OCI-M2 (cell line): Measurements from ENCODE around the gene GRIPAP1.
"Not testable (repeated sequence)": the region's sequence is repeated elsewhere in the genome, so short reads cannot be mapped to it uniquely, and the experiment has no call there.

Experiments used
- DNase-seq: peaks from one replicate; lab custom pipeline; 2025; ENCODE audit not compliant: unreplicated experiment; lab: John Stamatoyannopoulos, UW

The GRIPAP1 gene

GRCh38 chrX:48996969-48997368 is 5.1 kb downstream of the GRIPAP1 start:
- DNase-seq, result no peak

GRCh38 chrX:48992341-48992740 is 9.7 kb downstream of the GRIPAP1 start:
- no peak for DNase-seq

- no peak for DNase-seq
Observed at GRCh38 chrX:48989483-48989882, 12.6 kb downstream of the GRIPAP1 start.

- DNase-seq, result no peak
Observed at GRCh38 chrX:48983896-48984295, 18.2 kb downstream of the GRIPAP1 start.

GRCh38 chrX:48983081-48983480 is 19.0 kb downstream of the GRIPAP1 start:
- no peak for DNase-seq

GRCh38 chrX:48981178-48981577 is 20.9 kb downstream of the GRIPAP1 start:
- DNase-seq, result no peak

GRCh38 chrX:48980341-48980740 is 21.7 kb downstream of the GRIPAP1 start:
- not testable (repeated sequence) for DNase-seq

- no peak for DNase-seq
Observed at GRCh38 chrX:48978226-48978625, 23.8 kb downstream of the GRIPAP1 start.

GRCh38 chrX:48976086-48976485 is 26.0 kb downstream of the GRIPAP1 start:
- DNase-seq, result no peak

GRCh38 chrX:48975541-48975940 is 26.5 kb downstream of the GRIPAP1 start:
- no peak for DNase-seq

GRCh38 chrX:48975041-48975440 is 27.0 kb downstream of the GRIPAP1 start:
- DNase-seq, result no peak

- DNase-seq, result no peak
Observed at GRCh38 chrX:48974574-48974973, 27.5 kb downstream of the GRIPAP1 start.

GRCh38 chrX:48974033-48974432 is 28.0 kb downstream of the GRIPAP1 start:
- no peak for DNase-seq

GRCh38 chrX:48972220-48973164 is 29.6 kb downstream of the GRIPAP1 start:
- DNase-seq, result no peak

- DNase-seq, result no peak
Observed at GRCh38 chrX:48971249-48972219, 30.5 kb downstream of the GRIPAP1 start, which contains the start of gene KCND1. KCND1 (minus strand) TSS chrX:48971844; CDS start chrX:48970271, 1,573 bp downstream.

- no peak for DNase-seq
Observed at GRCh38 chrX:48969471-48969870, 32.6 kb downstream of the GRIPAP1 start.

GRCh38 chrX:48968377-48968776 is 33.7 kb downstream of the GRIPAP1 start:
- no peak for DNase-seq

- no peak for DNase-seq
Observed at GRCh38 chrX:48966796-48967579, 35.1 kb downstream of the GRIPAP1 start.

- no peak for DNase-seq
Observed at GRCh38 chrX:48965959-48966358, 36.1 kb downstream of the GRIPAP1 start.

GRCh38 chrX:48961585-48962091 is 40.4 kb downstream of the GRIPAP1 start:
- DNase-seq, result peak; percentile 52
